Measurements from ENCODE around the gene COBL. TPM values are rescaled to one million over a fixed set of nuclear protein-coding genes. Genes with fewer than 3 reads are reported as not detected.

The COBL gene
- total RNA-seq, 3 donors from 2014 or later (not counting 1 experiment from before 2014, with no cell fraction given), result not detected

- no peak overlapping the region for H3K27ac ChIP-seq (ENCODE audit: low read length)
- Mint-ChIP-seq H3K4me3 (no peak overlapping the region), H3K27me3 (ENCODE audit: low read depth in 2 of 2) (peaks cover 12 to 16% of the 10 kb centered on the region in 2 donors), H3K4me1 (no peaks in the 10 kb centered on the region), H3K27ac (no peak overlapping the region), H3K36me3 (no peaks in the 10 kb centered on the region), H3K9me3 (no peaks in the 10 kb centered on the region)
- WGBS (ENCODE audit: insufficient coverage), result 87% methylated on average over 8 of the region's 8 CpGs
- DNase-seq (no peak), ATAC-seq (no peak)
- intact Hi-C loops (cut with micrococcal nuclease), result no loop called here
- no peaks in the 10 kb centered on the region for H3K36me3 ChIP-seq (ENCODE audit: control insufficient read depth, insufficient read depth, low read length)
- H3K9me3 ChIP-seq (ENCODE audit: control insufficient read depth, insufficient read depth, low read length), result no peaks in the 10 kb centered on the region
- no peak for TF ChIP-seq CTCF (IDR thresholded peaks at IDR 0.05)
- no peak overlapping the region for H3K4me3 ChIP-seq (ENCODE audit: low read length)
- no peaks in the 10 kb centered on the region for H3K27me3 ChIP-seq (ENCODE audit: control insufficient read depth, insufficient read depth, low read length)
- no peaks in the 10 kb centered on the region for H3K4me1 ChIP-seq (ENCODE audit: control insufficient read depth, insufficient read depth, low read length)
Measured at GRCh38 chr7:51309361-51310130, 7.1 kb downstream of the COBL start.

- Histone ChIP-seq H3K4me1 (ENCODE audit: control insufficient read depth, insufficient read depth, low read length) (no peaks in the 10 kb centered on the region), H3K36me3 (ENCODE audit: control insufficient read depth, insufficient read depth, low read length) (no peaks in the 10 kb centered on the region), H3K4me3 (ENCODE audit: low read length) (no peak overlapping the region), H3K27me3 (ENCODE audit: control insufficient read depth, insufficient read depth, low read length) (no peaks in the 10 kb centered on the region), H3K27ac (ENCODE audit: low read length) (no peak overlapping the region), H3K9me3 (ENCODE audit: control insufficient read depth, insufficient read depth, low read length) (no peaks in the 10 kb centered on the region)
- Mint-ChIP-seq H3K4me3 (no peak overlapping the region), H3K27ac (no peak overlapping the region), H3K4me1 (no peaks in the 10 kb centered on the region), H3K9me3 (no peaks in the 10 kb centered on the region), H3K27me3 (ENCODE audit: low read depth in 2 of 2) (peaks cover 3 to 9% of the 10 kb centered on the region in 2 donors), H3K36me3 (no peaks in the 10 kb centered on the region)
- intact Hi-C loops (cut with micrococcal nuclease), result no loop called here
- 51% methylated on average over 5 of the region's 5 CpGs for WGBS (ENCODE audit: insufficient coverage)
- no peak for TF ChIP-seq CTCF (IDR thresholded peaks at IDR 0.05)
- ATAC-seq, result no peak
- no peak for DNase-seq
Measured at GRCh38 chr7:51308696-51309095, 7.9 kb downstream of the COBL start.

GRCh38 chr7:51308265-51308664, 8.3 kb downstream of the COBL start:
- Histone ChIP-seq H3K4me3 (ENCODE audit: low read length) (no peak overlapping the region), H3K27ac (ENCODE audit: low read length) (no peak overlapping the region), H3K27me3 (ENCODE audit: control insufficient read depth, insufficient read depth, low read length) (no peaks in the 10 kb centered on the region), H3K36me3 (ENCODE audit: control insufficient read depth, insufficient read depth, low read length) (no peaks in the 10 kb centered on the region), H3K9me3 (ENCODE audit: control insufficient read depth, insufficient read depth, low read length) (no peaks in the 10 kb centered on the region), H3K4me1 (ENCODE audit: control insufficient read depth, insufficient read depth, low read length) (no peaks in the 10 kb centered on the region)
- Mint-ChIP-seq H3K4me3 (no peak overlapping the region), H3K27ac (no peak overlapping the region), H3K4me1 (no peaks in the 10 kb centered on the region), H3K27me3 (ENCODE audit: low read depth in 2 of 2) (peaks cover 0 to 7% of the 10 kb centered on the region in 2 donors), H3K9me3 (no peaks in the 10 kb centered on the region), H3K36me3 (no peaks in the 10 kb centered on the region)
- ATAC-seq (no peak), DNase-seq (no peak)
- WGBS (ENCODE audit: insufficient coverage), result 89% methylated on average over 4 of the region's 4 CpGs
- TF ChIP-seq CTCF (IDR thresholded peaks at IDR 0.05), result no peak
- intact Hi-C loops (cut with micrococcal nuclease), result no loop called here

Data from natural killer cell (primary cell).